Measurements from ENCODE around the gene GPER1.
"Not testable (repeated sequence)": the region's sequence is repeated elsewhere in the genome, so short reads cannot be mapped to it uniquely, and the experiment has no call there.

GPER1 gene

GRCh38 chr7:1071731-1072254, 16.1 kb upstream of the GPER1 start:
- DNase-seq = no peak

GRCh38 chr7:1073142-1073977, 14.6 kb upstream of the GPER1 start:
- DNase-seq = no peak

GRCh38 chr7:1074018-1074417, 13.9 kb upstream of the GPER1 start:
- DNase-seq = not testable (repeated sequence)

- no peak for DNase-seq
These were observed 13.1 kb upstream of the GPER1 start for GRCh38 chr7:1074593-1075431.

GRCh38 chr7:1076184-1077072, 11.5 kb upstream of the GPER1 start:
- no peak for DNase-seq

- DNase-seq = no peak
These were observed 9.4 kb upstream of the GPER1 start for GRCh38 chr7:1078519-1078918.

- DNase-seq = no peak
These were observed 8.9 kb upstream of the GPER1 start for GRCh38 chr7:1078985-1079384.

GRCh38 chr7:1079546-1079945, 8.4 kb upstream of the GPER1 start:
- DNase-seq = no peak

GRCh38 chr7:1080252-1080920, 7.5 kb upstream of the GPER1 start:
- no peak for DNase-seq

- no peak for DNase-seq
These were observed 7.0 kb upstream of the GPER1 start for GRCh38 chr7:1080921-1081255.

- DNase-seq = no peak
These were observed 6.6 kb upstream of the GPER1 start for GRCh38 chr7:1081336-1081735.

- DNase-seq = no peak
These were observed 5.9 kb upstream of the GPER1 start for GRCh38 chr7:1081931-1082401.

- DNase-seq = no peak
These were observed 3.9 kb upstream of the GPER1 start for GRCh38 chr7:1083729-1084657.

GRCh38 chr7:1085266-1085665, 2.6 kb upstream of the GPER1 start:
- DNase-seq = no peak

- no peak for DNase-seq
These were observed 1.9 kb upstream of the GPER1 start for GRCh38 chr7:1085910-1086421.

- DNase-seq = peak; percentile 6
These were observed 1.1 kb upstream of the GPER1 start for GRCh38 chr7:1086588-1087464.

GRCh38 chr7:1087465-1087814, 473 bp upstream of the GPER1 start:
- DNase-seq = no peak

- DNase-seq = no peak
These were observed 2.3 kb downstream of the GPER1 start for GRCh38 chr7:1090236-1090635.

- DNase-seq = no peak
These were observed 3.1 kb downstream of the GPER1 start for GRCh38 chr7:1090686-1091643.

All from NCI-H2171 (cell line).